ENCODE measurements around the gene TMEM14C.
A peak's percentile ranks its signal among the peaks of the same experiment; 100 is the strongest.
"Not testable (repeated sequence)": the region's sequence is repeated elsewhere in the genome, so short reads cannot be mapped to it uniquely, and the experiment has no call there.

TMEM14C gene
- total RNA-seq: 9.6 reads per million, percentile 31 among the genes with 10 or more reads in this experiment

- peak; percentile 68 for DNase-seq
These were observed at the start of gene TMEM14C for GRCh38 chr6:10722820-10723566. TSS of gene TMEM14C (plus strand) at chr6:10723070. CDS start at chr6:10724614, 1,544 bp downstream.

GRCh38 chr6:10676403-10676802 lies 46.5 kb upstream of the TMEM14C start:
- DNase-seq: no peak

- DNase-seq: no peak
These were observed 44.4 kb upstream of the TMEM14C start for GRCh38 chr6:10678456-10678855.

- DNase-seq: no peak
These were observed 41.1 kb upstream of the TMEM14C start for GRCh38 chr6:10681795-10682194.

- DNase-seq: no peak
These were observed 40.4 kb upstream of the TMEM14C start for GRCh38 chr6:10682355-10682988.

- no peak for DNase-seq
These were observed 38.3 kb upstream of the TMEM14C start for GRCh38 chr6:10684618-10685017.

- no peak for DNase-seq
These were observed 37.6 kb upstream of the TMEM14C start for GRCh38 chr6:10685092-10685915.

- no peak for DNase-seq
These were observed 36.0 kb upstream of the TMEM14C start for GRCh38 chr6:10686901-10687300.

GRCh38 chr6:10687582-10687981 lies 35.3 kb upstream of the TMEM14C start:
- no peak for DNase-seq

- no peak for DNase-seq
These were observed 32.0 kb upstream of the TMEM14C start for GRCh38 chr6:10690651-10691445.

GRCh38 chr6:10692965-10693538 lies 29.8 kb upstream of the TMEM14C start:
- no peak for DNase-seq

- peak; percentile 91 for DNase-seq
These were observed 28.4 kb upstream of the TMEM14C start, which contains the start of the genes C6orf52 and PAK1IP1 for GRCh38 chr6:10694302-10695085. TSS of gene C6orf52 (minus strand) at chr6:10694616. CDS start at chr6:10687550, 7,066 bp downstream. TSS of gene PAK1IP1 (plus strand) at chr6:10694972. CDS start at chr6:10694986, 14 bp downstream.

- DNase-seq: no peak
These were observed 27.7 kb upstream of the TMEM14C start for GRCh38 chr6:10695086-10695657.

- no peak for DNase-seq
These were observed 26.2 kb upstream of the TMEM14C start for GRCh38 chr6:10696655-10697054.

- no peak for DNase-seq
These were observed 8.9 kb upstream of the TMEM14C start for GRCh38 chr6:10713962-10714361.

GRCh38 chr6:10719296-10719963 lies 3.4 kb upstream of the TMEM14C start:
- DNase-seq: no peak

- DNase-seq: no peak
These were observed 3.0 kb upstream of the TMEM14C start for GRCh38 chr6:10719964-10720264.

GRCh38 chr6:10720265-10720959 lies 2.5 kb upstream of the TMEM14C start:
- peak; percentile 34 for DNase-seq

GRCh38 chr6:10720960-10721849 lies 1.7 kb upstream of the TMEM14C start:
- not testable (repeated sequence) for DNase-seq
